H1 (cell line): ENCODE data around the gene RPL14. TPM values are rescaled to one million over a fixed set of nuclear protein-coding genes. Genes with fewer than 3 reads are reported as not detected.

Source experiments
- KDM1A ChIP-seq: fragments of 200-600, 300-600 bp; sonication (generic); IDR thresholded peaks from 2 replicates; pipeline ENCODE4 v1.7.1; 2016; ENCODE audit warnings: mild to moderate bottlenecking, low read length, borderline replicate concordance
- NRF1 ChIP-seq: IDR thresholded peaks from 2 replicates; pipeline ENCODE4 v1.6.1; 2011; ENCODE audit warnings: mild to moderate bottlenecking, low read depth, low read length, improper control_type of control experiment
- TCF12 ChIP-seq: IDR thresholded peaks from 2 replicates; pipeline ENCODE4 v1.6.1; 2011; ENCODE audit warnings: low read depth, mild to moderate bottlenecking, low read length
- polyA plus RNA-seq, 7 experiments: library from polyadenylated mRNA; depleted of rRNA in 3 of 7; stranded (reverse) in 5 of 7; unstranded in 2 of 7; fragments of >200 nt in 5 of 7; fragments of 200-250 nt in 2 of 7; gene quantifications; 1 replicate in 5 of 7; 2 replicates in 1 of 7; 4 replicates in 1 of 7; pipeline versions ENCODE4 v1.2.1 to v1.2.3, GENCODE V29; 2011 to 2013; ENCODE audit warnings: missing spikeins in 2 of 7, mixed read lengths in 2 of 7
- total RNA-seq: library from RNA; stranded (reverse); fragmentation: NEBNext Ultra II Directional; extraction: Animal tissue kit (Norgen Biotek cat#: 25700); gene quantifications from 2 replicates; pipeline ENCODE4 v1.2.1, GENCODE V29; 2021

Gene RPL14
- total and polyA plus RNA-seq, 2 of the 8 experiments (the other 6 are each of a cell fraction or from before 2014, with no cell fraction given) = 1,192 to 2,341 TPM

- TF ChIP-seq KDM1A = no peak
- TF ChIP-seq NRF1 = no peak
- no peak for TF ChIP-seq TCF12
Measured at GRCh38 chr3:40476478-40477470, 19.6 kb downstream of the RPL14 start, which contains the start of gene ZNF619 (continued).
